ENCODE measurements around the gene MYO18B.

MYO18B gene, protein sequence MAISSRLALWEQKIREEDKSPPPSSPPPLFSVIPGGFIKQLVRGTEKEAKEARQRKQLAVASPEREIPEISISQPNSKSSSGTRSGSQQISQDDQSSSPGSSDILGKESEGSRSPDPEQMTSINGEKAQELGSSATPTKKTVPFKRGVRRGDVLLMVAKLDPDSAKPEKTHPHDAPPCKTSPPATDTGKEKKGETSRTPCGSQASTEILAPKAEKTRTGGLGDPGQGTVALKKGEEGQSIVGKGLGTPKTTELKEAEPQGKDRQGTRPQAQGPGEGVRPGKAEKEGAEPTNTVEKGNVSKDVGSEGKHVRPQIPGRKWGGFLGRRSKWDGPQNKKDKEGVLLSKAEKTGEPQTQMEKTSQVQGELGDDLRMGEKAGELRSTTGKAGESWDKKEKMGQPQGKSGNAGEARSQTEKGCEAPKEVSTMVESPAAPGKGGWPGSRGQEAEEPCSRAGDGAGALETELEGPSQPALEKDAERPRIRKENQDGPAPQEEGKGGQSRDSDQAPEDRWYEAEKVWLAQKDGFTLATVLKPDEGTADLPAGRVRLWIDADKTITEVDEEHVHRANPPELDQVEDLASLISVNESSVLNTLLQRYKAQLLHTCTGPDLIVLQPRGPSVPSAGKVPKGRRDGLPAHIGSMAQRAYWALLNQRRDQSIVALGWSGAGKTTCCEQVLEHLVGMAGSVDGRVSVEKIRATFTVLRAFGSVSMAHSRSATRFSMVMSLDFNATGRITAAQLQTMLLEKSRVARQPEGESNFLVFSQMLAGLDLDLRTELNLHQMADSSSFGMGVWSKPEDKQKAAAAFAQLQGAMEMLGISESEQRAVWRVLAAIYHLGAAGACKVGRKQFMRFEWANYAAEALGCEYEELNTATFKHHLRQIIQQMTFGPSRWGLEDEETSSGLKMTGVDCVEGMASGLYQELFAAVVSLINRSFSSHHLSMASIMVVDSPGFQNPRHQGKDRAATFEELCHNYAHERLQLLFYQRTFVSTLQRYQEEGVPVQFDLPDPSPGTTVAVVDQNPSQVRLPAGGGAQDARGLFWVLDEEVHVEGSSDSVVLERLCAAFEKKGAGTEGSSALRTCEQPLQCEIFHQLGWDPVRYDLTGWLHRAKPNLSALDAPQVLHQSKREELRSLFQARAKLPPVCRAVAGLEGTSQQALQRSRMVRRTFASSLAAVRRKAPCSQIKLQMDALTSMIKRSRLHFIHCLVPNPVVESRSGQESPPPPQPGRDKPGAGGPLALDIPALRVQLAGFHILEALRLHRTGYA (N-terminal part only)

DNA sequence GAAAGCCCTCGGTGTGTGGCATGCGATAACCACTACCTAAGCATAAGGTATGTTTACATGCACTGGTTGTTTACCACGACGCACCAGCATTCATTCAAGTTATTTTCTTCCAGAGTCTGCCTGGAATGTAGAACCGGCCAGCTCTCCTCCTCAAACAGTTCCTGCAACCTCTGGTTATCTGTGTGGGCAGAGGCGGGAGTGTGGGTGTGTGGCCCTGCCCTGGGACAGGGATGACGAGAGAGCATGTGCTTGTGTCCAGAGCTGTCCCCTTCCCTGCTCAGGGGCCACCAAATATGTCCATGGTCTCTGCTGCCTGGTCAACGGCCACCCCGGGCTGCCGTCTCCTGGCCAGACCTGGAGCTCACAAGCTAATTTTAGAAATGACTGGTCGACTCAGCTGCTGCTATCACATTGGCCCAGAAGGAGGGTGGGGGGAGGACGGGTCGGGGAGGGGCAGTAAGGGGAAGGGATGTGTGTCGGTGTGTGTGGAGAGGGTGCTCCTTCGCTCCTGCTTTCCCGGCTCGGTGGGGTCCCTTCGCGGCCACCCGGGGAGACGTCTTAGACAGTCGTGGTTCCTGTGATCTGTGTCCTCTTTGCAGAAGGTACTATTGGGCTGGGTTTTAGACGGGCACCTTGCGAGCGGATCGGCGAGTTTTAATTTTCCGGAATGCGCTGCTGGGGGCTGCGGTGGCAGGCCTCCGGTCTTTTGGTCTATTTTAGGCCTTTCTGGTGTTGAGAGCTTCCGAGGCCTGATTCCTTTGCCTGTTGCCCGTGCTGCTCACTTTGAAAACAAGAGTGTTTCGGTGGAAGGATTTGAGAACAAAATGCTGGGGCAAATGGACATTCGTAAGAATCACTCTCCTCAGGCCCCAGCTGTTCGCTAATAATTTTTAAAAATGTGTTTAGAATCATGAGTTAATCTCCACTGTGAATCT is at the start of gene MYO18B:
MYO18B (plus strand) TSS at position 497 of the 935 bp plus-strand sequence. CDS start 18,905 bp downstream, outside the sequence.
- DNase-seq (ENCODE audit: low read depth, low spot score) = no peak
- no peak within 1 kb of the TSS for H3K9ac ChIP-seq (ENCODE audit: insufficient read length, low read depth)
- H3K36me3 ChIP-seq (ENCODE audit: insufficient read depth, insufficient read length, low read length) = no peaks in the 10 kb centered on the region
- no peaks in the 10 kb centered on the region for H3K9me3 ChIP-seq (ENCODE audit: insufficient read depth, low read length)
- peaks cover 2% of the 10 kb centered on the region for H3K4me1 ChIP-seq (ENCODE audit: insufficient read depth, insufficient read length)
- TF ChIP-seq ZNF274 (IDR thresholded peaks at IDR 0.05; ENCODE audit: low read depth, low read length) (no peak), YY1 (IDR thresholded peaks at IDR 0.05; ENCODE audit: insufficient read depth, insufficient read length) (no peak), SUZ12 (IDR thresholded peaks at IDR 0.05; ENCODE audit: extremely low read depth, insufficient read depth, insufficient read length) (no peak)
- no peak within 1 kb of the TSS for H3K4me3 ChIP-seq (ENCODE audit: insufficient read length, low read depth)
- H3K27me3 ChIP-seq (ENCODE audit: insufficient read depth, insufficient read length) = no peaks in the 10 kb centered on the region

DNA sequence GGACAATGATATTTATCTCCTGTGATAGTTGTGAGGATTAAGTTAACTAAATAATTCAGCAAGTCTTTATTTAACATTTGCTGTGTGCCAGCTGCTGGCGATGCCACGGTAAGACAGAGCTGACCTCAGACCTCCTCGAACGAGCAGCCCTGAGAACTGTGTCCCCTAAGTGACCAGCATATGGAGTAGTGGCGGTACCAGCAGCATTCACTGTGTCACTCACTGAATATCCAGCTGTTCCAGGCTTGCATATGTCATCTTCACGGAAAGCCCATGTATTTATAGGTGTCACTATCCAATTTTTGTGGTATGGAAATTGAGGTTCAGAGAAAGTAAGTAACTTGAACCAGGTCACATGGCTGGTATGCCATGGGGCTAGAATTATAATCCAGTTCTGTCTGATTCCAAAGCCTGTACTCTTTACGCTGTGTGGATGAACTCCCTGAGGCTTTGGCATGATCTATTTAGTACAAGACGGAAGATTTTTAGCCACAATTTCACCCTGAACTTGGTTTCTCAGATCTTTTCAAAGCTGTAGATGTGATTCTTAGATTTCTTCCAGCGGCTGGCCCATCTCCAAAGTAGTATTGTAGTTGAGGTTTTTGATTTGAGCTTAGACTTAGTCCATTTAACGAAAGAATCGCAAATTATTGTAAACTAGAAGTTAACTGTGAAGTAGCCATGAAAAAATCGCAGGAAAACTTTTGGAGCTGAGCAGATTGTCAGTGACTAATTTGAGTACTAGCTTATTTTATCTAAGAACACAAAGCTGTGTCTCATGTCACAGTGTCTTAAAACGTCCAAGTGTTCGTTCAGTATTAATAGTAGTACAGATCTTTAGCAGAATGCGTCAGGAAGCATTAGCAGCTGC is 49.4 kb upstream of the MYO18B start:
- peaks cover 5% of the 10 kb centered on the region for H3K36me3 ChIP-seq (ENCODE audit: insufficient read depth, insufficient read length, low read length)

DNA sequence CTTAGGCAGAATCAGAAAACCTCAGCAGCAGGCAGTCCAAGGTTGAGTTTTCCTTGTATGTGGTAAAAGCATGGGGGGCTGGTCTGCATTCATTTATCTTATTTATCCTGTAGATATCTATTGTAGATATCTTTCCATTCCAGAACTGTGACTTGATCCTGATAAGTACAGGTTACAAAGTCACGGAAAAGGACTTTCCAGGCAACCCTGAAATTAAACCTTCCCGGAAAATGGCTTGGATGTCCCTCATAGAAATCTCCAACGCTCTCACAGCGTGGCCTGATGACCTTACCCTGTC is 48.8 kb upstream of the MYO18B start:
- Histone ChIP-seq H3K27me3 (ENCODE audit: insufficient read depth, insufficient read length) (no peaks in the 10 kb centered on the region), H3K9me3 (ENCODE audit: insufficient read depth, low read length) (no peaks in the 10 kb centered on the region), H3K36me3 (ENCODE audit: insufficient read depth, insufficient read length, low read length) (peaks cover 4% of the 10 kb centered on the region), H3K4me3 (ENCODE audit: insufficient read length, low read depth) (no peak overlapping the region), H3K9ac (ENCODE audit: insufficient read length, low read depth) (no peak overlapping the region), H3K4me1 (ENCODE audit: insufficient read depth, insufficient read length) (peaks cover 2% of the 10 kb centered on the region)
- no peak for DNase-seq (ENCODE audit: low read depth, low spot score)
- no peak for TF ChIP-seq ZNF274 (IDR thresholded peaks at IDR 0.05; ENCODE audit: low read depth, low read length)
- no peak for TF ChIP-seq SUZ12 (IDR thresholded peaks at IDR 0.05; ENCODE audit: extremely low read depth, insufficient read depth, insufficient read length)
- no peak for TF ChIP-seq YY1 (IDR thresholded peaks at IDR 0.05; ENCODE audit: insufficient read depth, insufficient read length)

More for the DNA sequence above, 49.4 kb upstream of the MYO18B start:
- peaks cover 2% of the 10 kb centered on the region for H3K4me1 ChIP-seq (ENCODE audit: insufficient read depth, insufficient read length)
- H3K9ac ChIP-seq (ENCODE audit: insufficient read length, low read depth) = no peak overlapping the region
- TF ChIP-seq SUZ12 (IDR thresholded peaks at IDR 0.05; ENCODE audit: extremely low read depth, insufficient read depth, insufficient read length) = no peak
- TF ChIP-seq ZNF274 (IDR thresholded peaks at IDR 0.05; ENCODE audit: low read depth, low read length) = no peak
- TF ChIP-seq YY1 (IDR thresholded peaks at IDR 0.05; ENCODE audit: insufficient read depth, insufficient read length) = no peak
- H3K9me3 ChIP-seq (ENCODE audit: insufficient read depth, low read length) = no peaks in the 10 kb centered on the region
- no peak overlapping the region for H3K4me3 ChIP-seq (ENCODE audit: insufficient read length, low read depth)
- DNase-seq (ENCODE audit: low read depth, low spot score) = no peak
- H3K27me3 ChIP-seq (ENCODE audit: insufficient read depth, insufficient read length) = no peaks in the 10 kb centered on the region

DNA sequence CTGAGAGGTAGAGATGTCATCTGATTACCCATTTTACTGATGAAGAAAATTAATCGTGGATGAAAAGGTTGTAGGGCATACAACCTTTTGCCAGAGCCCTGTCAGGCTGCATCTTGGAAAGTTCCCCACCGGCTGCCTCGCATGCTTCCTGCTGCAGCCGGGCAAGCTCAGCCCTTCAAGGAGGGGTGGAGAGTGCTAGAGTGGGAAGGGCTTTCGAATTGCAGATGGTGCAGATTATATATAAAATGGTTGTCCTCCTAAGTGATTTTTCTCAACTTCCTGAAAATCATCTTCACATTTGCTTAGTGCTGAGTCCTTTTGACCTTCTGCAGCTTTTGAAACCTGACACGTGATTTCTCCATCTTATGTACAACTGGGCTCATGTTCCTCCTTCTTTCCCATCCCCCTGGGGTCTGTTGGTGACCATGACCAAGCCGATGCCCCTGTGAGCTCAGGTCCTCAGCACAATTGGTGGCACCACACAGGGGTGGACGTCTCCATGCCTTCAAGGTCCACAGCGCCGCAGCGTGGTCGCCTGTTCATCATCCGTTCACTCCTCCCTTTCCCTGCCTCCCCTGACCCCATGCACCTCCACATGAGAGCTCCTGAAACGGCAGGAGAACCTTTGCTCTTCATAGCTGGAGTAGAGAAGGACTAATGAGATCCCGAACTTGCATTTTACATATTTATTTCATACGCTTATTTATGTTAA is 47.6 kb upstream of the MYO18B start:
- Histone ChIP-seq H3K4me3 (ENCODE audit: insufficient read length, low read depth) (no peak overlapping the region), H3K27me3 (ENCODE audit: insufficient read depth, insufficient read length) (no peaks in the 10 kb centered on the region), H3K36me3 (ENCODE audit: insufficient read depth, insufficient read length, low read length) (peaks cover 4% of the 10 kb centered on the region), H3K9ac (ENCODE audit: insufficient read length, low read depth) (no peak overlapping the region), H3K9me3 (ENCODE audit: insufficient read depth, low read length) (no peaks in the 10 kb centered on the region), H3K4me1 (ENCODE audit: insufficient read depth, insufficient read length) (peaks cover 2% of the 10 kb centered on the region)
- DNase-seq (ENCODE audit: low read depth, low spot score) = no peak
- TF ChIP-seq ZNF274 (IDR thresholded peaks at IDR 0.05; ENCODE audit: low read depth, low read length) = no peak
- TF ChIP-seq SUZ12 (IDR thresholded peaks at IDR 0.05; ENCODE audit: extremely low read depth, insufficient read depth, insufficient read length) = no peak

DNA sequence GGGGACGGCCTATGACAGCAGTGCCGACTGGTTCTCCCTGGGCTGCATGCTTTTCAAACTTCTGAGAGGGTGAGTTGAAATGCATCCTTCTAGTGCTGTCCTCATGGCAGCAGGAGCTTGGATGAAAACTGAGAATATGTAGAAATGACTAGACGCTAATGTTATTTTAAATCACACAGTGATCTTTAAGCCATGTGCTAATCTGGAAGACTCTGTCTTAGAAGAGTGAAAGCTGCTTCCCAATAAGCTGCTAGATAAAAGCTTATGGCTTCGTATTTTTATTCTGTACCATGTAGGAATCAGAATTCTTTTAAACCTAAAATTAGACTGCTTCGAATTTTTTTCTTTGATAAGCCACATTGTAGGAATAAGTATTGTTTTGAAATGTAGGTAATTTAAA is 46.8 kb upstream of the MYO18B start:
- Histone ChIP-seq H3K27me3 (ENCODE audit: insufficient read depth, insufficient read length) (no peaks in the 10 kb centered on the region), H3K4me3 (ENCODE audit: insufficient read length, low read depth) (no peak overlapping the region), H3K4me1 (ENCODE audit: insufficient read depth, insufficient read length) (peaks cover 2% of the 10 kb centered on the region), H3K9ac (ENCODE audit: insufficient read length, low read depth) (no peak overlapping the region), H3K36me3 (ENCODE audit: insufficient read depth, insufficient read length, low read length) (peaks cover 2% of the 10 kb centered on the region), H3K9me3 (ENCODE audit: insufficient read depth, low read length) (no peaks in the 10 kb centered on the region)
- TF ChIP-seq SUZ12 (IDR thresholded peaks at IDR 0.05; ENCODE audit: extremely low read depth, insufficient read depth, insufficient read length) (no peak), YY1 (IDR thresholded peaks at IDR 0.05; ENCODE audit: insufficient read depth, insufficient read length) (no peak)
- no peak for DNase-seq (ENCODE audit: low read depth, low spot score)
